T-helper 17 cell (primary cell): ENCODE data around the gene ZHX3. TPM values are rescaled to one million over a fixed set of nuclear protein-coding genes. Genes with fewer than 3 reads are reported as not detected.

Experiments
- ATAC-seq: fragments of 150-1000 bp; cut with Tn5 transposase; 2 replicates; pipeline ENCODE4 v1.10.0; 2021; ENCODE audit warnings: mild to moderate bottlenecking, moderate library complexity
- DNase-seq, 3 donors: peaks; one replicate each; pipeline versions ENCODE4 v3.0.0 to v3.0.0-alpha.2; 2020 to 2021
- H3K9me3 ChIP-seq: one replicate; pipeline ENCODE4 v1.7.0; 2013; ENCODE audit warnings: low read length, mild to moderate bottlenecking; ENCODE audit not compliant: control insufficient read depth, poor library complexity, severe bottlenecking
- H3K27ac Mint-ChIP-seq: one replicate; pipeline ENCODE4 v1.8.0; 2022; ENCODE audit warnings: mild to moderate bottlenecking, moderate library complexity, mixed read lengths
- H3K27me3 Mint-ChIP-seq: one replicate; pipeline ENCODE4 v1.8.0; 2022; ENCODE audit warnings: mixed read lengths
- H3K36me3 Mint-ChIP-seq: one replicate; pipeline ENCODE4 v1.8.0; 2022; ENCODE audit warnings: low read depth, mixed read lengths
- H3K4me1 Mint-ChIP-seq: one replicate; pipeline ENCODE4 v1.8.0; 2022; ENCODE audit warnings: mild to moderate bottlenecking, mixed read lengths
- H3K4me3 Mint-ChIP-seq: one replicate; pipeline ENCODE4 v1.8.0; 2022; ENCODE audit warnings: mild to moderate bottlenecking, moderate library complexity, mixed read lengths
- total RNA-seq, 4 donors: library from RNA in 2 of 4; stranded (reverse) in 2 of 4; gene quantifications; one replicate each; pipeline ENCODE4 v1.2.3 and lab custom pipeline; 2022 to 2026

Gene ZHX3, protein sequence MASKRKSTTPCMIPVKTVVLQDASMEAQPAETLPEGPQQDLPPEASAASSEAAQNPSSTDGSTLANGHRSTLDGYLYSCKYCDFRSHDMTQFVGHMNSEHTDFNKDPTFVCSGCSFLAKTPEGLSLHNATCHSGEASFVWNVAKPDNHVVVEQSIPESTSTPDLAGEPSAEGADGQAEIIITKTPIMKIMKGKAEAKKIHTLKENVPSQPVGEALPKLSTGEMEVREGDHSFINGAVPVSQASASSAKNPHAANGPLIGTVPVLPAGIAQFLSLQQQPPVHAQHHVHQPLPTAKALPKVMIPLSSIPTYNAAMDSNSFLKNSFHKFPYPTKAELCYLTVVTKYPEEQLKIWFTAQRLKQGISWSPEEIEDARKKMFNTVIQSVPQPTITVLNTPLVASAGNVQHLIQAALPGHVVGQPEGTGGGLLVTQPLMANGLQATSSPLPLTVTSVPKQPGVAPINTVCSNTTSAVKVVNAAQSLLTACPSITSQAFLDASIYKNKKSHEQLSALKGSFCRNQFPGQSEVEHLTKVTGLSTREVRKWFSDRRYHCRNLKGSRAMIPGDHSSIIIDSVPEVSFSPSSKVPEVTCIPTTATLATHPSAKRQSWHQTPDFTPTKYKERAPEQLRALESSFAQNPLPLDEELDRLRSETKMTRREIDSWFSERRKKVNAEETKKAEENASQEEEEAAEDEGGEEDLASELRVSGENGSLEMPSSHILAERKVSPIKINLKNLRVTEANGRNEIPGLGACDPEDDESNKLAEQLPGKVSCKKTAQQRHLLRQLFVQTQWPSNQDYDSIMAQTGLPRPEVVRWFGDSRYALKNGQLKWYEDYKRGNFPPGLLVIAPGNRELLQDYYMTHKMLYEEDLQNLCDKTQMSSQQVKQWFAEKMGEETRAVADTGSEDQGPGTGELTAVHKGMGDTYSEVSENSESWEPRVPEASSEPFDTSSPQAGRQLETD
- 1 to 10 TPM; 4.1 to 4.9 TPM for total RNA-seq
- 7.7 to 11.4 reads per million in 2 donors for total RNA-seq (lab: John Stamatoyannopoulos, UW)

DNA sequence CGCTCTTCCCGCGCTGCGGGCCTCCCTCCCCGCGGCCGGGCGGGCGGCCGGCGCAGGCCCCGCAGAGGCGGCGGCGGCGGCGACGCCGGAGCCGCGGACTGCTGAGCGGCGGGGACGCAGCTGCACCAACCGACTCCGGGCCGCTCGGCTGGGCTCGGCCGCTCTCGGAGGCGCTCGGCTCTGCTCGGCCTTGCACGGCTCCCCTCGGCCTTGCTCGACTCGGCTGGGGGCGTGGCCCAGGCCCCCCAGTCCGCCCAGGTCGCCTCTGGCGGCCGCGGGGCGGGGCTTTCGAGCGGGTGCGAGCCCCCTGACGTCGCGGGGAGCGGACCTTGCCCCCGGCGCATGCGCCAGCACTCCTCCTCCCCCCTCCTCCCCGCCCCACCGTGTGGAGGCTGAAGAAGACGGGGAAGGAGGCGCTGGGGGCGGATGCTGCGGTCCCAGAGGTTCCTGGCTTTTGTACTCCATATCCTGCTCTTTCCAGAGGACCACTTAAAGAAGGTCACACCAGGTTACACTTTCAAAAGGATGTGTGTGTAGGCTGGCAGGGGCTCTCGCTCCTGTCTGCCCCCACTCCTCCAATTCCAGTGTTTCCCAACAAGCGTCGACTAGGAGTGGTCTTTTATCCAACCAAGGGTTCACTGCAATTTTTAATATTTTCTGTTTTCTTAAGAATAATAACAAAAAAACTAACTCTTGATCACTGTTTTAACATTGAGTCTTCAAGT, at the start of gene ZHX3:
Gene ZHX3 (minus strand): TSS at position 186 of the 725 bp plus-strand sequence. CDS start 112,815 bp downstream, outside the sequence.
- Mint-ChIP-seq H3K4me3 (peak within 1 kb of the TSS; percentile 90), H3K36me3 (no peaks in the 10 kb centered on the region), H3K4me1 (peaks cover 13% of the 10 kb centered on the region), H3K27me3 (no peaks in the 10 kb centered on the region), H3K27ac (peak within 1 kb of the TSS; percentile 86)
- DNase-seq (peak; percentile 92 to 98 (median 95)), ATAC-seq (peak; percentile 98)
- no peaks in the 10 kb centered on the region for H3K9me3 ChIP-seq

GRCh38 chr20:41367393-41367695, 49.8 kb upstream of the ZHX3 start:
- H3K4me3 Mint-ChIP-seq, result peak overlapping the region; percentile 80
- DNase-seq (no peak), ATAC-seq (no peak)

GRCh38 chr20:41366546-41367392, 49.2 kb upstream of the ZHX3 start, which contains the start of gene EMILIN3:
Gene EMILIN3 (minus strand): TSS chr20:41366818. CDS start chr20:41366634, 184 bp downstream.
- ATAC-seq (no peak), DNase-seq (no peak)
- Mint-ChIP-seq H3K4me3 (peak within 1 kb of the TSS; percentile 80), H3K27me3 (peaks cover 42% of the 10 kb centered on the region), H3K4me1 (peaks cover 4% of the 10 kb centered on the region), H3K36me3 (peaks cover 9% of the 10 kb centered on the region), H3K27ac (peak within 1 kb of the TSS; percentile 37)
- no peaks in the 10 kb centered on the region for H3K9me3 ChIP-seq

More at GRCh38 chr20:41367393-41367695, 49.8 kb upstream of the ZHX3 start:
- Mint-ChIP-seq H3K36me3 (peaks cover 9% of the 10 kb centered on the region), H3K27ac (peak overlapping the region; percentile 37), H3K27me3 (peaks cover 42% of the 10 kb centered on the region), H3K4me1 (peaks cover 4% of the 10 kb centered on the region)
- no peaks in the 10 kb centered on the region for H3K9me3 ChIP-seq

- Mint-ChIP-seq H3K4me1 (peaks cover 4% of the 10 kb centered on the region), H3K4me3 (peak overlapping the region; percentile 58), H3K36me3 (peaks cover 9% of the 10 kb centered on the region), H3K27ac (no peak overlapping the region), H3K27me3 (peaks cover 42% of the 10 kb centered on the region)
- DNase-seq (no peak), ATAC-seq (no peak)
- no peaks in the 10 kb centered on the region for H3K9me3 ChIP-seq
These were observed 48.4 kb upstream of the ZHX3 start for GRCh38 chr20:41365777-41366545.

- Mint-ChIP-seq H3K36me3 (peaks cover 9% of the 10 kb centered on the region), H3K27ac (no peak overlapping the region), H3K4me1 (peaks cover 4% of the 10 kb centered on the region), H3K27me3 (peaks cover 42% of the 10 kb centered on the region), H3K4me3 (peak overlapping the region; percentile 58)
- no peak for ATAC-seq
- no peak for DNase-seq
- no peaks in the 10 kb centered on the region for H3K9me3 ChIP-seq
These were observed 47.6 kb upstream of the ZHX3 start for GRCh38 chr20:41364967-41365765.

DNA sequence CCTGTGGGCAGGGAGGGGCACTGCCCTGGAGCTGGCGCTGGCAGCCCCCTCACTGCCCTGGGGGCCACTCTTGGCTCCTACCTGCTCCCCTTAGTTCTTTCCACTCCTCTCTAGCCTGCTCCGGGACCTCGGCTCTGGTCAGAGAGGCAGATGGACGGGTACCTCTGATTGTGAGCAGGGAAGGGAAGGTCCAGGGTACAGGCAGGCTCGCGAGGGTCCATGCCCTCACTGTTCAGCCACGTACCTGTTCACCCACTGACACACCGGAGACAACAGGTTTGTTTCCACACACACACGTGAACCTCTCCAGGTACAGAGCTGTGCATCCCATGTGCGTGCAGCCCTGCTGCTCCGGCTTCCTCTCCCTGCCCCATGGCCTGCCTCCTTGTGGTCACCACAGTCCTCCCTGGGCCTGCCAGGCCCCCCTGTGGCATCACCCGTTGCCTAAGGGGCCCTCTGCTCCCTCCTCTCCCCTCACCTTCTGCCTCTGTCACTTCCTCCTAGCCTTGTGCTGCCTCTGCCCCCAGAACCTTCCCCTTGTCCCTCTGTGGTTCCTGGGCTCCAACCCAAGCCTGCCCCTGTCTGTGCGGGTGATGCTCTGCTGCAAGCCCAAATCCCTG, 46.8 kb upstream of the ZHX3 start:
- H3K9me3 ChIP-seq, result no peaks in the 10 kb centered on the region
- Mint-ChIP-seq H3K36me3 (peaks cover 9% of the 10 kb centered on the region), H3K27me3 (peaks cover 34% of the 10 kb centered on the region), H3K4me3 (no peak overlapping the region), H3K27ac (no peak overlapping the region), H3K4me1 (peaks cover 4% of the 10 kb centered on the region)
- no peak for ATAC-seq
- no peak for DNase-seq

- H3K4me1 Mint-ChIP-seq, result peaks cover 4% of the 10 kb centered on the region
- H3K36me3 Mint-ChIP-seq, result peaks cover 9% of the 10 kb centered on the region
- no peaks in the 10 kb centered on the region for H3K9me3 ChIP-seq
- no peak overlapping the region for H3K27ac Mint-ChIP-seq
- DNase-seq (no peak), ATAC-seq (no peak)
- no peak overlapping the region for H3K4me3 Mint-ChIP-seq
- H3K27me3 Mint-ChIP-seq, result peaks cover 29% of the 10 kb centered on the region
These were observed 46.1 kb upstream of the ZHX3 start for GRCh38 chr20:41363601-41364000.

GRCh38 chr20:41362748-41363140, 45.2 kb upstream of the ZHX3 start:
- H3K4me3 Mint-ChIP-seq, result no peak overlapping the region
- H3K27me3 Mint-ChIP-seq, result peaks cover 23% of the 10 kb centered on the region
- no peaks in the 10 kb centered on the region for H3K9me3 ChIP-seq
- ATAC-seq, result no peak
- H3K4me1 Mint-ChIP-seq, result peaks cover 4% of the 10 kb centered on the region
- H3K27ac Mint-ChIP-seq, result no peak overlapping the region
- DNase-seq, result no peak
- peaks cover 7% of the 10 kb centered on the region for H3K36me3 Mint-ChIP-seq

- ATAC-seq, result no peak
- H3K4me3 Mint-ChIP-seq, result no peak overlapping the region
- no peak overlapping the region for H3K27ac Mint-ChIP-seq
- H3K4me1 Mint-ChIP-seq, result peaks cover under 1% of the 10 kb centered on the region
- H3K9me3 ChIP-seq, result no peaks in the 10 kb centered on the region
- peaks cover 16% of the 10 kb centered on the region for H3K27me3 Mint-ChIP-seq
- peaks cover 7% of the 10 kb centered on the region for H3K36me3 Mint-ChIP-seq
- DNase-seq, result no peak
These were observed 44.5 kb upstream of the ZHX3 start for GRCh38 chr20:41361757-41362747.
